Chondrocyte (in vitro differentiated cells): ENCODE data around the gene CAP2. TPM values are rescaled to one million over a fixed set of nuclear protein-coding genes. Genes with fewer than 3 reads are reported as not detected.

ENCODE experiments used
- DNase-seq: peaks from one replicate; pipeline ENCODE4 v3.0.0; 2021; ENCODE audit warnings: mixed read lengths, low spot score
- H3K27ac Mint-ChIP-seq: one replicate; pipeline ENCODE4 v1.8.0; 2021; ENCODE audit warnings: mild to moderate bottlenecking, moderate library complexity, mixed read lengths; ENCODE audit not compliant: unreplicated experiment
- H3K27me3 Mint-ChIP-seq: 2 replicates; pipeline ENCODE4 v1.8.0; 2021; ENCODE audit warnings: low read depth, mixed read lengths
- H3K36me3 Mint-ChIP-seq: 2 replicates; pipeline ENCODE4 v1.8.0; 2021; ENCODE audit warnings: low read depth, mixed read lengths
- H3K4me1 Mint-ChIP-seq: 2 replicates; pipeline ENCODE4 v1.8.0; 2021; ENCODE audit warnings: low read depth, mild to moderate bottlenecking, mixed read lengths
- H3K4me3 Mint-ChIP-seq: one replicate; pipeline ENCODE4 v1.8.0; 2021; ENCODE audit warnings: mild to moderate bottlenecking, moderate library complexity, mixed read lengths; ENCODE audit not compliant: unreplicated experiment
- H3K9me3 Mint-ChIP-seq: 2 replicates; pipeline ENCODE4 v1.8.0; 2021; ENCODE audit warnings: low read depth, mixed read lengths
- CTCF ChIP-seq: fragments of 200-600 bp; sonication (generic); IDR thresholded peaks from 2 replicates; pipeline ENCODE4 v1.5.0; 2021; ENCODE audit warnings: antibody characterized with exemption, mild to moderate bottlenecking, moderate library complexity
- total RNA-seq: library from RNA; stranded (reverse); gene quantifications from 3 replicates; pipeline ENCODE4 v1.2.1, GENCODE V29; 2021

Gene CAP2
- total RNA-seq, 1 donor from 2014 or later, result 90.4 TPM

GRCh38 chr6:17473554-17473953, 80.2 kb downstream of the CAP2 start:
- H3K4me1 Mint-ChIP-seq, result peaks cover 49% of the 10 kb centered on the region
- no peaks in the 10 kb centered on the region for H3K27me3 Mint-ChIP-seq
- peaks cover 7% of the 10 kb centered on the region for H3K36me3 Mint-ChIP-seq
- no peak for DNase-seq
- H3K4me3 Mint-ChIP-seq, result no peak overlapping the region
- no peak for TF ChIP-seq CTCF
- no peaks in the 10 kb centered on the region for H3K9me3 Mint-ChIP-seq
- no peak overlapping the region for H3K27ac Mint-ChIP-seq

DNA sequence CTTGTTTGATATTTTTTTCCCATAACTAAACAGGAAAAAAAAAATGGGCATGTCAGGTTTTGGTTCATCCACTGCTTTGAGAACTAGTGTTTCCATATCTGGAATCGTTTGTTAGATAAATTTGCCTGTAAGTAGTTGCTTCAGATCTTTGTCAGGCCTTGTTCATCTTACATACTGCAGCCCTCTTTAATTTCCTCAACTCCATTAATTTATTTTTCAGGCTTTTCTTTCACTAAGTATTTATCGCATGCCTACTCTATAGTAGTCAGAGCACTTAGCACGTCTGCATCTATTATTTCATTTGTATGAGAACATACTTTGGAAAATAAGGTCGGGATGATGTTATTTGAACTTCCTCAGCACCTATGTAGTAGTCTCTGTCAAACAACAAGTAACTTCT, 80.9 kb downstream of the CAP2 start:
- no peak overlapping the region for H3K4me3 Mint-ChIP-seq
- peaks cover 49% of the 10 kb centered on the region for H3K4me1 Mint-ChIP-seq
- H3K27me3 Mint-ChIP-seq, result no peaks in the 10 kb centered on the region
- H3K27ac Mint-ChIP-seq, result no peak overlapping the region
- no peak for DNase-seq
- H3K9me3 Mint-ChIP-seq, result no peaks in the 10 kb centered on the region
- peaks cover 3% of the 10 kb centered on the region for H3K36me3 Mint-ChIP-seq
- TF ChIP-seq CTCF, result no peak

- Mint-ChIP-seq H3K4me3 (no peak overlapping the region), H3K9me3 (no peaks in the 10 kb centered on the region), H3K4me1 (peaks cover 45% of the 10 kb centered on the region), H3K27me3 (no peaks in the 10 kb centered on the region), H3K36me3 (peaks cover 3% of the 10 kb centered on the region), H3K27ac (no peak overlapping the region)
- no peak for TF ChIP-seq CTCF
- no peak for DNase-seq
Observed at GRCh38 chr6:17475606-17476244, 82.3 kb downstream of the CAP2 start.

- Mint-ChIP-seq H3K4me3 (no peak overlapping the region), H3K4me1 (peaks cover 38% of the 10 kb centered on the region), H3K9me3 (no peaks in the 10 kb centered on the region), H3K27me3 (no peaks in the 10 kb centered on the region), H3K27ac (no peak overlapping the region), H3K36me3 (no peaks in the 10 kb centered on the region)
- TF ChIP-seq CTCF, result no peak
- no peak for DNase-seq
Observed at GRCh38 chr6:17476511-17476910, 83.1 kb downstream of the CAP2 start.

DNA sequence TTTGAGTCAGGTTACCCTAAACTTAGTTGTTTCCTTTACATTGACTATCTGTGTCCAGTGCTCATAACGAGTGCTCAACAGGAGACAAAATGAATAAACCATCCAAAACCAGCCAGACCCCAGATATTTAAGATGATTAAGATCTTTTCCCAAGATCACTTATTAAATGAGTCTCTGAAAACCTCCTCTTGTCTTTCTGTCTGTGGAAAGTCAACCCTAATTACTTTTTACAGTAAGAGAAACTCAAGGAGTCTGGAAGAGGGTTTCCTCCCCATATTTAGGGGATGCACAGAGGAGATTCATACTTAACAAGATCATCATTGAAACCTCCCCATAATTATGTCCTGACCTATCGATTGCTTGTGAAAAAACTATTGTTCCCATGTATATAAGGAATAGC, 84.0 kb downstream of the CAP2 start:
- H3K9me3 Mint-ChIP-seq, result no peaks in the 10 kb centered on the region
- no peaks in the 10 kb centered on the region for H3K27me3 Mint-ChIP-seq
- no peak for DNase-seq
- no peak overlapping the region for H3K27ac Mint-ChIP-seq
- no peak for TF ChIP-seq CTCF
- H3K4me3 Mint-ChIP-seq, result no peak overlapping the region
- peaks cover 34% of the 10 kb centered on the region for H3K4me1 Mint-ChIP-seq
- peaks cover 2% of the 10 kb centered on the region for H3K36me3 Mint-ChIP-seq
